Measurements from ENCODE around the gene CD4. TPM values are rescaled to one million over a fixed set of nuclear protein-coding genes. Genes with fewer than 3 reads are reported as not detected.

The CD4 gene
- total RNA-seq, 1 donor from 2014 or later: 0.62 TPM

DNA sequence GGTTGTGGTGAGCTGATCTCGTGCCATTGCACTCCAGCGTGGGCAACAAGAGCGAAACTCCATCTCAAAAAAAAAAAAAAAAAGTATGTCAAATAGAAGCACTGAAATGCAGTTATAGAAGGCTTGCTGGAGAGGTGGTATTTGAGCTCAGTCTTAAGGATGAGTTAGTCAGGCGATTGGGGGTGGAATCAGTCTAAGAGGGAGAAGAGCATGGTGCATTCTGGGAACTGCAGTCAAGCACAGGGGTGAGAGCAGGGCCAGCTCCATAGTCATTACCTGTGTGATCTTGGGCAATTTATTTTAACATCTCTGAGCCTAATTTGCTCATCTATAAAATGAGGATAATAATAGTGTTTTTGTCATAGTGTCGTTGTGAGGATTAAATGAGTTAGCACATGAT lies 45.5 kb downstream of the CD4 start:
- no peak for DNase-seq (ENCODE audit: extremely low spot score, unreplicated experiment)
- Mint-ChIP-seq H3K27ac (ENCODE audit: unreplicated experiment) (peak overlapping the region; percentile 8), H3K9me3 (ENCODE audit: unreplicated experiment) (no peaks in the 10 kb centered on the region), H3K27me3 (ENCODE audit: unreplicated experiment) (no peaks in the 10 kb centered on the region), H3K4me1 (ENCODE audit: unreplicated experiment) (peaks cover 3% of the 10 kb centered on the region), H3K4me3 (ENCODE audit: unreplicated experiment) (no peak overlapping the region), H3K36me3 (ENCODE audit: unreplicated experiment) (peaks cover 24% of the 10 kb centered on the region)
- TF ChIP-seq, protein P1, sequence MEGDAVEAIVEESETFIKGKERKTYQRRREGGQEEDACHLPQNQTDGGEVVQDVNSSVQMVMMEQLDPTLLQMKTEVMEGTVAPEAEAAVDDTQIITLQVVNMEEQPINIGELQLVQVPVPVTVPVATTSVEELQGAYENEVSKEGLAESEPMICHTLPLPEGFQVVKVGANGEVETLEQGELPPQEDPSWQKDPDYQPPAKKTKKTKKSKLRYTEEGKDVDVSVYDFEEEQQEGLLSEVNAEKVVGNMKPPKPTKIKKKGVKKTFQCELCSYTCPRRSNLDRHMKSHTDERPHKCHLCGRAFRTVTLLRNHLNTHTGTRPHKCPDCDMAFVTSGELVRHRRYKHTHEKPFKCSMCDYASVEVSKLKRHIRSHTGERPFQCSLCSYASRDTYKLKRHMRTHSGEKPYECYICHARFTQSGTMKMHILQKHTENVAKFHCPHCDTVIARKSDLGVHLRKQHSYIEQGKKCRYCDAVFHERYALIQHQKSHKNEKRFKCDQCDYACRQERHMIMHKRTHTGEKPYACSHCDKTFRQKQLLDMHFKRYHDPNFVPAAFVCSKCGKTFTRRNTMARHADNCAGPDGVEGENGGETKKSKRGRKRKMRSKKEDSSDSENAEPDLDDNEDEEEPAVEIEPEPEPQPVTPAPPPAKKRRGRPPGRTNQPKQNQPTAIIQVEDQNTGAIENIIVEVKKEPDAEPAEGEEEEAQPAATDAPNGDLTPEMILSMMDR (IDR thresholded peaks at IDR 0.05): no peak

DNA sequence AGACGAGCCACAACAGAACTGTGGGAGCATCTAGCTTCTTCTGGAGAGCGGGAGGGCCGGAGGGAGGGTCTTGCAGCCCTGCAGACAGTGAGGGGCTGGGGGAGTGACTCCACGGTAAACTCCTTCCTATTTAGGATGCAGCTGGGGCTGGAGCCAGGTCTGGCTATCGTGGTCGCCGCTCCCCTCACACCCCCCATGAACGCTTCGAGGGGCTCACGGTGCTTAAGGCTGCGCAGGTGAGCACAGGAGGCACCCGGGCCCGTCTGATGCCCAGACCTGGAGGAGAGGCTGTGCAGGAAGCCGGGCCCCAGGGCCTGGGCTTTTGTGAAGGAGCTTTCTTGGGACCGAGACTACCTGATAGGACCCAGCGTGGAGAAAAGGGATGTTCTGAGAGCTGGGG lies 47.5 kb downstream of the CD4 start:
- no peaks in the 10 kb centered on the region for H3K27me3 Mint-ChIP-seq (ENCODE audit: unreplicated experiment)

DNA sequence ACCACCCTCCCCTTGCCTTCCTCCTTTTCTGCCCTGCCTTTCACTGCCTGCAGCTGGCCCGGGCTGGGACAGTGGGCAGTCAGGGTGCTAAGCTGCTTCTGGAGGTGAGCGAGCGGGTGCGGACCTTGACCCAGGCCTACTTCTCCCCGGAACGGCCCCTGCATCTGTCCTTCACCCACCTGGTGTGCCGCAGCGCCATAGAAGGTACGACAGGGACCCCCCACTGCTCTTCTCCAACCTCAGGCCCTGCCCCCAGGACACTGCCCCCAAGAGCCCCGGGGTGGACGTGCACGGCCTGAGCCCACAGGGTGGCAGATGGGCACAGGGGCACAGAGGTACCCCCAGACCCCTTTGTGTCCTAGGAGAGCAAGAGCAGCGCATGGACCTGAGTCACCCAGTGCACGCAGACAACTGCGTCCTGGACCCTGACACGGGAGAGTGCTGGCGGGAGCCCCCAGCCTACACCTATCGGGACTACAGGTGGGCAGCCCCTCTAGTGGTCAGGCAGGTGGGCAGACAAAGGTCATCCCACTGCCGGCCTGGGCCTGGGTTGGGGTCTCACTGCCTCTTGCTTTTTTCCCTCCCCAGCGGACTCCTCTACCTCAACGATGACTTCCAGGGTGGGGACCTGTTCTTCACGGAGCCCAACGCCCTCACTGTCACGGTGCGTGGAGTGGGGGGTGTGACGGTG lies 48.2 kb downstream of the CD4 start:
- TF ChIP-seq, protein P1 (IDR thresholded peaks at IDR 0.05): no peak
- DNase-seq (ENCODE audit: extremely low spot score, unreplicated experiment): no peak
- Mint-ChIP-seq H3K9me3 (ENCODE audit: unreplicated experiment) (no peaks in the 10 kb centered on the region), H3K4me1 (ENCODE audit: unreplicated experiment) (no peaks in the 10 kb centered on the region), H3K4me3 (ENCODE audit: unreplicated experiment) (no peak overlapping the region), H3K27ac (ENCODE audit: unreplicated experiment) (no peak overlapping the region), H3K36me3 (ENCODE audit: unreplicated experiment) (peaks cover 12% of the 10 kb centered on the region), H3K27me3 (ENCODE audit: unreplicated experiment) (no peaks in the 10 kb centered on the region)

More for the DNA sequence above, 47.5 kb downstream of the CD4 start:
- TF ChIP-seq, protein P1 (IDR thresholded peaks at IDR 0.05): no peak
- no peaks in the 10 kb centered on the region for H3K9me3 Mint-ChIP-seq (ENCODE audit: unreplicated experiment)
- H3K27ac Mint-ChIP-seq (ENCODE audit: unreplicated experiment): no peak overlapping the region
- DNase-seq (ENCODE audit: extremely low spot score, unreplicated experiment): no peak
- no peaks in the 10 kb centered on the region for H3K4me1 Mint-ChIP-seq (ENCODE audit: unreplicated experiment)
- no peak overlapping the region for H3K4me3 Mint-ChIP-seq (ENCODE audit: unreplicated experiment)
- H3K36me3 Mint-ChIP-seq (ENCODE audit: unreplicated experiment): peaks cover 16% of the 10 kb centered on the region

DNA sequence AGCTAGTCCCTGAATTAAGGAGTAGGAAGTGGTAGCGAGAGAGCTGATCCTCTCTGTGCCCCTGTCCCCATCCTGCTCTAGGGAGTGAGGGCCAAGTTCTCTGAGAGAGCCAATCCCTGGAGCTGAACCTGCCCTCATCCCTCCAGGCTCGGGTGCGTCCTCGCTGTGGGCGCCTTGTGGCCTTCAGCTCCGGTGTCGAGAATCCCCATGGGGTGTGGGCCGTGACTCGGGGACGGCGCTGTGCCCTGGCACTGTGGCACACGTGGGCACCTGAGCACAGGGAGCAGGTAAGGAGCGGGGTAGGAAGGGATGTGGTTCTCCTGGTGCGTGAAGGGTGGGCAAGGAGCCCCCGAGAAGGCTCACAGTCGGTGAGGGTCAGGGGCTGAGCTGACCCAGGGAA lies 49.5 kb downstream of the CD4 start:
- no peak for DNase-seq (ENCODE audit: extremely low spot score, unreplicated experiment)
- Mint-ChIP-seq H3K27me3 (ENCODE audit: unreplicated experiment) (no peaks in the 10 kb centered on the region), H3K27ac (ENCODE audit: unreplicated experiment) (no peak overlapping the region), H3K4me3 (ENCODE audit: unreplicated experiment) (no peak overlapping the region), H3K9me3 (ENCODE audit: unreplicated experiment) (no peaks in the 10 kb centered on the region), H3K36me3 (ENCODE audit: unreplicated experiment) (peaks cover 9% of the 10 kb centered on the region), H3K4me1 (ENCODE audit: unreplicated experiment) (no peaks in the 10 kb centered on the region)
- TF ChIP-seq, protein P1 (IDR thresholded peaks at IDR 0.05): no peak

DNA sequence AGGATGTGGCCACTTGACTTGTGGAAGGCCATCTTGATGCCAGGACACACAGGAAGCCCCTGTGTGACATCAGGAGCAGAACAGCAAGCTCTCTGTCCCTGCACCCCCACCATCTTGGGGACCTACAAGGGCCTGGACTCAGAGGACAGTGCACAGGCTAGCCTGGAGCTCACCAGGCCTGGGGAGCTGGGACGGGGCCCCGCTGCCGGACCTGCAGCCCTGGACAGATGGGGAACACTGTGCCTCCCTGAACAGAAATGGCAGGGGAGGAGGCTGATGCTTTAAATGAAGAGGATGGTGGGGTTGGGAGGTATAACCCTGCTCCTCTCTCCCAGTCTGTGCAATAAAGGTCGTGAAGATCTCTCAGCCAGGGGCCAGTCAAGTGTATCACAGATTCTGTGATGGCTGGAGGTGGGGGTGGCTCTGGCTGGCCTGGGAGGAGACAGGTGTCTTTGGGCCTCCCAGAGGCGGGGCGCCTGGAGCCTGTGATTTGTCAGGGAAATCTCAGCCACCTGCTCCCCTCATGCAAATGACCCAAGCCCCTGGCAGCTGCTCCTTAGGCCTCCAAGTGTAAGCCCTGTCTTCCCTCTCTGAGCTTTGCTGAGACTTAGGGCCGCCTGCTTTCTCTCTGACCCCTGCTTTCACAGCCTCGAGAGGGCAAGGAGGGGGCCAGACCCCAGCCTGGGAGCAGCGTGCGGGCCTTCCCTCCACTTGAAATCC lies 50.3 kb downstream of the CD4 start:
- DNase-seq (ENCODE audit: extremely low spot score, unreplicated experiment): no peak
- Mint-ChIP-seq H3K4me1 (ENCODE audit: unreplicated experiment) (no peaks in the 10 kb centered on the region), H3K27ac (ENCODE audit: unreplicated experiment) (no peak overlapping the region), H3K9me3 (ENCODE audit: unreplicated experiment) (no peaks in the 10 kb centered on the region), H3K27me3 (ENCODE audit: unreplicated experiment) (no peaks in the 10 kb centered on the region), H3K36me3 (ENCODE audit: unreplicated experiment) (peaks cover 8% of the 10 kb centered on the region), H3K4me3 (ENCODE audit: unreplicated experiment) (no peak overlapping the region)
- TF ChIP-seq, protein P1 (IDR thresholded peaks at IDR 0.05): no peak

Measured in osteocyte (in vitro differentiated cells).